C4-2B (cell line): ENCODE measurements around the gene PACRG.

Experiments used
- H3K27ac ChIP-seq: fragments of 450-650 bp; 2 replicates; pipeline ENCODE4 v1.5.1; 2017
- ZFX ChIP-seq: fragments of 450-650 bp; IDR thresholded peaks from 2 replicates; pipeline ENCODE4 v1.6.1; 2017
- TF ChIP-seq, protein P1 (sequence below): fragments of 450-650 bp; conservative IDR thresholded peaks from 2 replicates; pipeline ENCODE4 v1.5.1; 2017; ENCODE audit warnings: mild to moderate bottlenecking

The PACRG gene

DNA sequence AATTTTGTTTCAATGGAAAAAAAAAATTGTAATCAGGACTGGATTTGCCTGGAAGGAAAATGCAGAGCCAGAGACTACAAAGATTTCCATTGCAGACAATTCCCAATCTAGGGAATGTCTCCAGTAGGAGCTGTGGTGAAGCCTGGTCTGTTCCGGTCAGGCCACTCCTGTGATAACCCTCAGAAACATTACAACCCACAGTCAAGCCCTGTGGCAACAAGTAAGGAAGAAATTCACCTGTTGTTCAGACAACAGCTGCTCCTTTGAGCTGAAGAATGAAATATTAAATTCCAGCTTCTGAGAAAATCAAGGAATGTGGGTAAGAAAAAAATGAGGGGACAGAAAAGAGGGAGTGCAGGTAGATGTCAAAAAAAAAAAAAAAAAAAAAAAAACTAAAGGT lies 8.2 kb upstream of the PACRG start:
- no peak overlapping the region for H3K27ac ChIP-seq
- TF ChIP-seq ZFX: no peak
- TF ChIP-seq, protein P1, sequence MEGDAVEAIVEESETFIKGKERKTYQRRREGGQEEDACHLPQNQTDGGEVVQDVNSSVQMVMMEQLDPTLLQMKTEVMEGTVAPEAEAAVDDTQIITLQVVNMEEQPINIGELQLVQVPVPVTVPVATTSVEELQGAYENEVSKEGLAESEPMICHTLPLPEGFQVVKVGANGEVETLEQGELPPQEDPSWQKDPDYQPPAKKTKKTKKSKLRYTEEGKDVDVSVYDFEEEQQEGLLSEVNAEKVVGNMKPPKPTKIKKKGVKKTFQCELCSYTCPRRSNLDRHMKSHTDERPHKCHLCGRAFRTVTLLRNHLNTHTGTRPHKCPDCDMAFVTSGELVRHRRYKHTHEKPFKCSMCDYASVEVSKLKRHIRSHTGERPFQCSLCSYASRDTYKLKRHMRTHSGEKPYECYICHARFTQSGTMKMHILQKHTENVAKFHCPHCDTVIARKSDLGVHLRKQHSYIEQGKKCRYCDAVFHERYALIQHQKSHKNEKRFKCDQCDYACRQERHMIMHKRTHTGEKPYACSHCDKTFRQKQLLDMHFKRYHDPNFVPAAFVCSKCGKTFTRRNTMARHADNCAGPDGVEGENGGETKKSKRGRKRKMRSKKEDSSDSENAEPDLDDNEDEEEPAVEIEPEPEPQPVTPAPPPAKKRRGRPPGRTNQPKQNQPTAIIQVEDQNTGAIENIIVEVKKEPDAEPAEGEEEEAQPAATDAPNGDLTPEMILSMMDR: no peak

DNA sequence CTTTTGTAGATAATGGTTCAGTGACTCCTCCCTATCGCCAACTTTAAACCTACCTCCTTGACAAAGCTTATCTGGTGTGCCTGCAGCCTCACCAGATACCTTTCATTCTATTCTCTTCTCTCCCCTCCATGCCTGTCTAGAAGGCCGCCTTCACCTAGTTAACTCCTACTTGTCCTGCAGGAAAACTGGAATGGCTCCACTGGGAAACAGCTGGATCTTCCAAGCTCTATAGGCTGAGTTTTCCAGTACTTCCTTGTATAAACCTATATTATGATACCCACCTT lies 6.4 kb upstream of the PACRG start:
- no peak overlapping the region for H3K27ac ChIP-seq
- no peak for TF ChIP-seq ZFX
- TF ChIP-seq, protein P1: no peak

DNA sequence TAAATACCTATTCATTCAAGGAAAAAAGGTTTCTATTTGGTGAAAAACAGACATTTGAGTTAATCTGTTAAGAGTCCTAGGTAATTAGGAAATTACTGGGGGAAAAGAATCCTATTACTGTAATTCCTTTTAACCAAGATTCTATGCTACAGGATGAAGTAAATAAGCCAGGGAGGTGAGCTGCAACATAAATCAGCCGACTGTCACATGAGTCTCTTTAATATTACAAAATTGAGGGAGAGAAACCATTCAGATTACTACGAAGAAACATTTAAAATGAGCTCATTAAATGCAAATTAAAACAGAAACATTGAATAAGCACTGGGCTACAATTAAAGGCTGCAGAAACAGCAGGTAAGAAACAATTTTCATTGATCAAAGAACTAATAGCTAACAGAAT lies 5.5 kb upstream of the PACRG start:
- TF ChIP-seq, protein P1: no peak
- no peak for TF ChIP-seq ZFX
- H3K27ac ChIP-seq: no peak overlapping the region

DNA sequence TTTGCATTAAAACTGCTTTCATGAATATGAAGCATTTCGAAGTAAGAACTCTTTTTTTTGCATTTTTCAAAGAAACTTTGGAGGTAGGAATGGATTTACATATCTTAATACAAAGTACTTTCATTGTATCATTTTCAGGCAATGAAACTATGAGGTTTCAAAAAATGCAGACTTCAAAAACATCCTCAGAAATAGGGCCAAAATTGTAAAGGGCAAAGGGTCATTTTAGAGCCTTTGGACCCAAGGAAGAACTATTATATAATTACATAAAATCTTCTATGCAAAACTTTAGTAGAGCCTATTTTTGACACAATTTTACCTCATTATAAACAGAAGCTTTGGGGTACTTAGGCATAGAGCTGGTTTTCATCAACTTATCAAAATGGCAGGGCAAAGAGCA lies 5.1 kb upstream of the PACRG start:
- no peak overlapping the region for H3K27ac ChIP-seq
- no peak for TF ChIP-seq ZFX
- TF ChIP-seq, protein P1: no peak

DNA sequence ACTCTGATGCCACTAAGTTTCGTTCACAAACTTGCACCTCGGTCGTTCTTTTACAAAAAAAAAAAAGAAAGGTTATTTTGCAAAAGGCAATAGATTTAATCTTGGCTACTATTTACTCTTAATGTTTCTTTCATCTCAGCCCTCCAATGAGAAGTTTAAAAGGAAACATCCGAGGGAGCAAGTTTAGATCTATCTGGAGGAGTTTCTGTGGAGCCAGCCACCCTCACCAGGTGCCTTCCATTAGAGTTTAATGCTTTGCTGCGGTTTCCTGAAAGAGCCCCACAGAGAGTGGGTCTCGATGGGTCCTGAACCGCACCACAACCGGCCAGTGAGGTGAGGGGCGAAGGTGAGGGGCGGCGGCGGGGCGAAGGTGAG lies 840 bp upstream of the PACRG start:
- H3K27ac ChIP-seq: peak overlapping the region; percentile 78
- TF ChIP-seq, protein P1: no peak
- TF ChIP-seq ZFX: no peak

DNA sequence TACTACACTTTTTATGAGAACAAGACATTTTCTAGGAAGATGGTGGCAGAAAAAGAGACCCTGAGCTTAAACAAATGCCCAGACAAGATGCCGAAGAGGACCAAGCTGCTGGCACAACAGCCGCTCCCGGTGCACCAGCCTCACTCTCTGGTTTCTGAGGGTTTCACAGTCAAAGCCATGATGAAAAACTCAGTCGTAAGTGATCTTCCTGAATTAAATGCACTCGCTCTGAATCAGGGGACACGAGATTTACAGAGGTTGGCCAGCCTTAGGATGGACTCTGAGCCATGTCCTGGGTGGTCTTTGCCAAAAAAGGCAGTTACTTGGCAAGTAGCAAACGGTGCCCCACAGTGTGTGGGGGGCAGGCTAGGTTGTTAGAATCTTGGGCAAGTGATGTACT lies 423 bp downstream of the PACRG start:
- H3K27ac ChIP-seq: no peak overlapping the region
- TF ChIP-seq, protein P1: no peak
- TF ChIP-seq ZFX: no peak

DNA sequence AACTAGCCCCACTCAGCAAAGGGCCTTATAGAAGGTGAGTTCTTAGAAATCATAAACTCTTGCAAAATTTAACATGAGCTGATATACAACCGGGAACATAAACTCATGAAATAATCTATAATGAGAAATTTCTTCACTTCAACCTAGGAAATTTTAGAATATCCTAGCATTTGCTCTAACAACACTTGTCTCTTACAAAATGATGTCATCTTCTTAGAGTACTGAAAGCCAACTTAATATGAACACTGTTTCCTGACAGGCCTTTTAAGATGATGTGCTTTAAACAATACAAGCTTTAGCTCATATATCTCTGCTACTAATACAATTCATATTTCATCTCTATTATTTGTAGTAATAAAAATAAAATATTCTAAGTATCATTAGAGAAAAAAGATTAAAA lies 932 bp downstream of the PACRG start:
- TF ChIP-seq, protein P1: no peak
- TF ChIP-seq ZFX: no peak
- no peak overlapping the region for H3K27ac ChIP-seq
